GM18526 (cell line): ENCODE results near the gene NPTX1.

Source experiments
- POLR2A ChIP-seq: IDR thresholded peaks from 3 replicates; pipeline ENCODE4 v1.6.1; 2011; ENCODE audit not compliant: insufficient read length; ENCODE audit errors: extremely low read depth

NPTX1 gene

DNA sequence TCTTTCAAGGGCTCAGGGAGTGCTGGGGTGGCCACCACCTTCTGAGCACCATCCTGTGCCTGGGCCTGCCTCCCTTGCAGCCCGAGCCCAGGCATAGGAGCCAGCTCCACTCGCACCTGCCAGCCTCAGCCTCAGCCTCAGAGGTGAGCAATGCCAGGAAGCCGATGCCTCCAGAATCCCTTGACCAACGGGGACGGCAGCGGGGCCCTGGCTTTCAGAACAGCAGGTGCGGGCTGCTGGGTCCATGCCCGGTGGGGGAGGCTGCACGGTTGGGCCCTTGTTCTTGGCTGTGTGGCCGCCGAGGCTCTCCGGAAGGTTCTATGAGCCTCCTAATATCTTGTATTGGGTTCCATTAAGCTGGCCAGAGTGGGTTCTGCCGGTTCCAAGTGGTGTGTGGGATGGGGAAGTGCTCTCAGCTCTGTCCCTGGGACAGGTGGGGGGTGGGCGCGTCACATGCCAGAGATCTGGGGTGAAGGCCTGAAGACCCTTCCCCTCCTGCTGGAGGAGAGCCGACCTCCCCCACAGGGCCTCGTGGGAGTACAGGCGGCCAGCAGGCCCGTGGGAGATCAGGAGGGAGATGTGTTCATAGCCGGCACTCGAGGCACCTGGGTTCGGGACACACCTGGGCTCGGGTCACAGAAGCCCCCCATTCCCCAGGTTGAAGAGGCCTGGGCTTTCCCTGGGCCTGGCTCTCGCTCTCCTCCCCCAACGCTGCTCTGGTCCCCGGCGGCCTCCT, 27.0 kb downstream of the NPTX1 start:
- TF ChIP-seq POLR2A = no peak

DNA sequence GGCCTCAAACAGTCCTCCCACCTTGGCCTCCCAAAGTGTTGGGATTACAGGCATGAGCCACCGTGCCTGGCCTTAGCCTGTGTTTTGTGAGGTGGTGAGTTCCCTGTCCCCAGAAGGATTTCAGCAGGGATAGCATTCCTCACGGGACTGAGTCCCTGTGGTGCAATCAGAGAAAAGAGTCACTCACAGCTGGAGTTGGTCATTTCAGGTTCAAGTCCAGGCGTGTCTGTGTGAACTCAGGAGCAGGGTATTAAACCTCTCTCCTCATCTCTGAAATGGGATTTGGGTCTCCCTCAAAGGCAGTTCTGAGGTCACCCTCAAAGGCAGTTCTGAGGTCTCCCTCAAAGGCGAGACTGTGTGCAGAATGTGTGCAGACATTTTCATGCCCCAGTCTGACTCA, 28.6 kb downstream of the NPTX1 start:
- TF ChIP-seq POLR2A = no peak

DNA sequence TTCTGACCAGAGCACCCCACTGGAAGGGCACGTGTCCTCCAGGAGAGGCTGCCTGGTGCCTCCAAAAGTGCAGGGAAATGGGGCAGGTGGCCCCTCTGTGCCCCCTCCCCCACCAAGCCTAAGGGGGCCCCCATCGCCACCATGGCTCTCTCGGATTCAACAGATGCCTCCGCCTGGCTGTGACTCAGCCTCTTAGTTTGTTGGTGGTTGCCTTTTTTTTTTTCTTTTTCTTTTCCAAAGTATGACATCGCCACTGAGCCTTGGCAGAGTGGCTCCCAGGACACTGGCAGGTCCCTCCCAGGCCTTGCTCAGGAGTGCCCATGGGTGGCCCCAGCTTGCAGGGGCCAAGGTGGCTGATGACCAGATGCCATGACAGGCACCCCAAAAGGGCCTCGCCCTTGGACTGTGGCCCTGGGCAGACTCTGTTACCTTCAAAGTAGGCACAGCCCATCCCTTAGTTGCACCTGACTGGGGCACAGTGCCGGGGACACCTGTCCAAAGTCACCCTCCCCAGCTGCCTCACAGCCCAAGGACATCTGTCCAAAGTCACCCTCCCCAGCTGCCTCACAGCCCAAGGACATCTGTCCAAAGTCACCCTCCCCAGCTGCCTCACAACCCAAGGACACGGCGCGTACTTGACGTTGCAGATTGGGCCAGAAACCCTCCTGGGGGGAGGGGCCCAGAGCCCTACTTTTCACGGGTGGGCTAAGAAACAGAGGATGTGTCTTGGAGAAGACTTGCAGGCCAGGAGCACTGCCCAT, 29.6 kb downstream of the NPTX1 start:
- TF ChIP-seq POLR2A = no peak

DNA sequence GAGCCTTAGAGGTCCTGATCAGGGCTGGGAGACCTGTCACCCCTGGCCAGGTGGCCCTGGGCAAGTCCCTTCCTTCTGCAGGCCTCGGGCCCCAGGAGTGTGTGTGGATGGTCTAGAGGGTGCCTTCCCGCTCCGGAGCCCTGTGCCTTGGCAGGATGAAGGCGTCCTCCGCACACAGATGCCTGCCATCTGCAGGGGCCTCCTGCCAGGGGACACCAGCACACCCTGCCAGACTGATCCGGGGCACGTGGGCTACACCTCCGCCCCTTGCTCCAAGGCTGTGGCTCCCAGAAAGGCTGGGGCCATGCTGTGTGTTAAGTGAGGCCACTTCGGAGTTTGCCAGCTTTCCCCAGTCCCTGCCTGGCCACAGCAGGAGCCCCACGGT, 30.7 kb downstream of the NPTX1 start:
- TF ChIP-seq POLR2A = no peak

DNA sequence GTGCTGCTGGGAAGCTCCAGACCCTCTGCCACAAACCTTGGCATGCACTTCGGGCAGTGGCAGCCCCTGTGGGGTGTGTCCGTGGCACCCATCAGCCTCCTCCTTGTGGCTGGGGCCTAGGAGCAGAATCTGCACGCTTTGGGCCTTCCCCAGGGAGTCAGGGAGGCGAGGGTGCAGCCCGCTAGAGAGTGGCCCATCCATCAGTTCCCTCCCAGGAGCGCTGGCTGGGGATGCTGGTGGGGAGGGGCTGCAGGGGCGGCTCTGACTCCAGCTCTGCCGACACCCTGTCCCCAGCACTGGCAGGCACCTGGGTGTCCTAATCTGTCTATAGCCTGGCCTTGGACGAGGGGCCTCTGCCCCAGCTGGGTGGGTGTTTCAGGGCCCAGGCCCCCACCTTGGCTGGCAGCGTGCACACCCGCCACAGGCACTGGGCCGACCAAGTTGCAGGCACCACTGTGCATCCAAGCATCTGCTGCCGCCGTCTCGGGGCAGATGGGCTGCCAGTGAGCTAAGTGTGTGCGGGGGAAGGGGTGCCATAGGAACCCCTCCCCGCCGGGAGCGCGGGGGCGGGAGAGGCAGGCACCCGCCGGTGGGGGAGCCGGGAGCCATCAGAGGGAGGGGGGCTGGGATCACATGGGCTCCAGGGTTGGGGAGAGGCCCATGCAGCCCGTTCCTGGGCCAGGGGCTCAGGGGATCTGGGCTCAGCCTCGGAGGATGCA, 31.2 kb downstream of the NPTX1 start:
- no peak for TF ChIP-seq POLR2A

DNA sequence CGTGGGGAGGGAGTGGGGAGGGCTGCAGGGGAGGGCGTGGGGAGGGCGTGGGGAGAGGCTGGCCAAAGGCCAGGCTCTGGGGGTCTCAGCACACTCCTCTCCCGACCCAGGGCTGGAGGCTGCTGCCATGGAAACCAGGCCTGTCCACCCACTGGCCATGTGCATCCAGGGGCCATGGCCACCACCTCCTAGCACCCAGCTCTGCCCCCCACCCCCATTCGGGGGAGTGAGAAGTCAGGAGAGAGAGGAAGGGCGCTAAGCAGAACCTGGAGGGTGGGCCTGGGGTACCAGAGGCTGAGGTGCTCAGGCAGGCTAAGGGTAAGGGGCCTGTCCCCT, 31.8 kb downstream of the NPTX1 start:
- no peak for TF ChIP-seq POLR2A

DNA sequence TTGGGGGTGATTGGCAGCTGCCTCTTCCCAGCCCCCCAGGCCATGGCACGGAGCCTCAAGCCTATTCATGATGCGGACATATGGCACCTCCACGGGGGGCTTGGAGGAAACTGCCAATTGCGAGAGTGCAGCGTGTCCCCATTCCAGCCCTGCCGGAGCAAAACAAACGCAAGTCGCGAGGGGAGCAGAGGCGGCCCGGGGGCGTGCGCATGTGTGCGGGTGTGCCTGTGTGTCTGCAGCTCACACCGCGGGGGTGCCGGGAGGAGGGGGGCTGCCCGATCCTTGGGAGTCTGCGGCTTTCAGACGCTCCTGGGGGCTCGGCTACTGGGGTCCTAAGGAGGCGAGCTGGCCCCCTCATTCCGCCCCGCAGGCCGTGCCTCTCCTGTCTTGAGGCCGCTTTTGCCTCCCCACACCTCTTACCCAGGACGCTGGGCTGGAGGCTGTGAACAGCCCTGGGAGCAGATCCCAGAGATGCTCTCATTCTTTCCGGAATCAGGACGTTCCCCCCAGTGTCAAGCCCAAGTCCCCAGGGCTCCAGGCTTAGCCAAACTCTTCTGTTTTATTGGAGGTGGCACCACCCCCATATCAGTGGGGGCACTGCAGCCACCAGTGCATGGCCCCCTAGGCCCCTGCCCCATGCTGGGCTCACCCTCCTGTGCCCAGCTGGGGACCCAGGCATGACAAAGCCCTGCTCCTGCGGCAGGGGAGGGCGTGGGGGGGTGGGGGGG, 32.3 kb downstream of the NPTX1 start:
- TF ChIP-seq POLR2A = no peak

DNA sequence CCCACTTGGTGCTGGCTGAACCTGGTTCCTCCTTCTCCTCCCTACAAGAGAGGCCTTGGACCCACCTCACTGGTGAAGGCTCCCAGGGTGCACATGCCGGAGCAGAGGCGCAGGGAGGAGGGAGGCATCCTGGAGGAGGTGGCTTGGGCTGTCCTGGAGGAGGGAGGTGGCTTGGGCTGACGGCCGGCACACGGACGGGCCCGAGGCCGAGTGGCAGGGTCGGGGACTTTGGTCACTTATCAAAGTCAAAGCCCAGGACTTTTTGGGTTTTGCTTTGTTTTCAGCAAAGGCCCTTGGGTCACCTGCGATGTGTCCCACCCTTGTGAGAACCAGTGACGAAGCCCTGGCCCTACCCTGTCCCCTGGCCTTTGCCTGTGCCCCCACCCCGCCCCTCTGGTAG, 32.9 kb downstream of the NPTX1 start:
- no peak for TF ChIP-seq POLR2A

DNA sequence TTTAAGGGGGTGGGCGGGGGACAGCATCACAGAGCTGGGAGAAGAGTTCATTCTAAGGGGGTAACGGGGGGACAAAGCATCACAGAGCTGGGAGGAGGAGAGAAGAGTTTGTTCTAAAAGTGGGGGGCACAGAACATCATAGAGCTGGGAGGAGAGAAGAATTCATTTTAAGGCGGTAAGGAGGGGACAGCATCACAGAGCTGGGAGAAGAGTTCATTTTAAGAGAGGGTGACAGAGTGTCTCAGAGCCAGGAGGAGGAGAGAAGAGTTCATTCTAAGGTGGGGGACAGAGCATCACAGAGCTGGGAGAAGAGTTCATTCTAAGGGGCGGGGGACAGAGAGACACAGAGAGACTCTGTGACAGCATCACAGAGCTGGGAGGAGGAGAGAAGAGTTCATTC, 33.6 kb downstream of the NPTX1 start:
- TF ChIP-seq POLR2A = no peak

DNA sequence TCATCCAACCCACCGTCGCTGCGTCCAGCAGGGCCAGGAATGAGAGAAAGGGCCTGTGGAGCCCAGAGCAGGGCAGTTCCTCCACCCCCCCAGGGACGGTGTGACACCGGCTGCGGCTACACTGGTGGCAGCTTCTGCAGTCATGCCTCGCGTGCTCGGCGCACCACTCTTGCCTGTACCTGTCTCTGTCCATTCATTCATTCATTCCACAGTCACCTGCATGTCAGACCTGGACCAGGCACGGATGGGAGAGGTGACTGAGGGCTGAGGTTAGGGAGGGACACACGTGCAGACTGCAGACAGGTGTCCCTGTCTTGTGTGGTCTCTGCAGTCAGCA, 34.1 kb downstream of the NPTX1 start:
- TF ChIP-seq POLR2A = no peak

DNA sequence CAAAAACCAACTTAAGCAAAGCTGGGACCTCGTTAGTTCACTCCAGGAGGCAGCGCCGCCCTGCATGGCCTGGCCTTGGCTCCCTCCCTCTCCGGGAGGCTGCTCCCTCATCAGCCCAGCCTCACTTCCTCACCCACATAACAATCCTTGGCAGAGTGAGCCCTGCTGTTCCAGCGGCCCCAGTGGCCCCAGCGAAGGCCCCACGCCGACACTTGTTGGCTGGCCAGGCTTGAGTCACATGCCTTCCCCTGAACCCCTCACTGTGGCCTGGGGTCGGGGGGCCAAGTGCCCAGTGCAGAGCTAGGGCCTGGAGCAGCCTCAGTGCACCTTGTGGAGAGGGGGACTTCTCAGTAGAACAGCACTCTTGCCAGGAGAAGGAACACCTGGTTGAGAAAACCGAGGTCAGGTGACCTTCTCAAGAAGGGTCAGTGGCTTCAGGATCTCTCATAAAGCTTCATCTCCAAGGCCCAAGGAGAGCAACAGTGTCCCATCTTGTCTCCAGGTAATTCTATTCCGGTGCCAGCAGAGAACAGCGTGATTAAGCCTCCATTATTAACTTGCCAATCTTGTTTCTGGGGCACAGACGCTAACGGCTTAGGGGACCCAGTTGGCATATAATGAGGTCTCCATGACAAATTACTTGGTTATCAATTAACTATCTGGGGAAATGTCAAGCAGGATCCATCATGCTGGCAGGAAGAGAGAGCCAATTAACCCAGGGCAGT, 34.6 kb downstream of the NPTX1 start:
- TF ChIP-seq POLR2A = no peak

DNA sequence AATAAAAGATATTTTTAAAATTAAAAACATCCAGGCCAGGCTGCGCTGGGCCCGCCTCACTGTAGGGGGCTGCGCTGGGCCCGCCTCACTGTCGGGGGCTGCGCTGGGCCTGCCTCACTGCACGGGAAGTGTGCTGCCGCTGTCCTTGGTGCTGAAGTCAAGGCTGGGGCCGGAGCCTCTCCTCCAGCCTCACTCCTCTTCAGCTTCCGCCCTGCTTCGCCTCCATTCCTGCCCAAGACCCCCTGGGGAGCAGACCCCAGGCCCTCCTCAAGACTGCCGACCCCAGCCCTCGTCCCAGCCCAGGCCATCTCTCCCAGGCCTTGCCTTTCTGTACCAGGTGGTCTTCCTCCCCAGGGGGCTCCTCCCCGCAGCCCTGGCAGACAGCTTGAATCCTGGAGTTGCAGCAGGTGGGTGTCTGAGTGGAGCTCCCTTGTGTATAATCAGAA, 35.3 kb downstream of the NPTX1 start:
- no peak for TF ChIP-seq POLR2A

DNA sequence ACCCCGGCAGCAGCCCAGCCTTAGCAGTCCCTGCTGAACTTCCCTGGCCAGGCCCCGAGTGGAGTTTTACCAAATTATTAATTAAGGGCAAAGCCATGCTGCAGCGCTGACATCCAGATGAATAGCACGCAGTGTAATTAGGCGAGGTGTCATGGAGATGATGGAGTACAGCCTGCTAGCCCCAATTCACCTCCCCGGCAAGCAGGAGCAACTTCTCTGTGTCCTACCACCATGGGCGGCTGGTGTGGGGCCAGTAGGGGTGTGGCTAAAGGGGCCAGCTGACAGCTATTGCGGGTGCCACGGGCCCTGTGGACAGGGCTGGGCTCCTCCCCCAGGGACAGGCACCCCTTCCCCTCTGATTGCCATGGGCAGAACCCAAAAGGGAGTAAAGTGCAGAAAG, 36.9 kb downstream of the NPTX1 start:
- TF ChIP-seq POLR2A = no peak

DNA sequence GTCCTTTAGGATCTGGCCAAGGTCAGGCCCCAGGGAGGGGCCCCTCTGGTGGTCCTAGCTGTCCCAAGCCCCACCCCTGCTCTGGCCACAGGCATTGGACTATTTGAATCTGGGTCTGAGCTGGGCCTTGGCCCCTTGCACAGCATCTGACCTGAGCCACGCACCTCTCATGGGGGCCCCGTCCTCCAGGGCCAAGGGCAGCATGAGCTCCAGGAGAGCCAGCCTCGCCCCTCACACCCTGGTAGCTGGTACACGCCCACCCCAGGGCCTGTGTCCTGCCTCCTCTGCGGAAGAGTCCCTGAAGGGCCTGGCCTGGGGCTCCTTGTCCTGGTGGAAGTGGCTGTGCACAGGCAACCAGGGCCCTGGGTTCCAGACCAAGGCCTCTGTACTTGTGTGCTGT, 37.6 kb downstream of the NPTX1 start:
- no peak for TF ChIP-seq POLR2A

DNA sequence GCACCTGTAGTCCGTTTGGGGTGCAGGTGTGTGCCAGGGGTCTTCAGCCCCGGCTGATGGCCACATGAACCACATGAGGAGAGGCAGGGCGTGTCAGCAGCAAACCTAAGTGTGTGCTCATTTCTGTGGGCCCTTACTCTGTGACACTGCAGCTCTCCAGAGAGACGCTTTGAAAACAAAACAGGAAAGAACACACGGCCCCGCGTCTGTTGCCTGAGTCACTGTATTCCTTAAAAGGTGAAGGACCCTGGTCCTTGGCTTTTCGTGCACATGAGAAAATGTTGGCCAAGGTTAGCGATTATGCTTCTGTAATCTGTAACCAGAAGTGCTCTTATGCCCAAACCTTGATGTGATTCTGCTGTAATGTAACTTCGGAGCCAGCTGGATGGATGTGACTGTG, 38.9 kb downstream of the NPTX1 start:
- no peak for TF ChIP-seq POLR2A
